CD4-positive, alpha-beta T cell treated with Interferon alpha-2 for 1 hour (primary cell): ENCODE data around the gene HOXB9.

Source experiments
- DNase-seq, 2 donors: peaks; one replicate each; pipeline ENCODE4 v3.0.0-alpha.2; 2020 to 2022

The HOXB9 gene

DNA sequence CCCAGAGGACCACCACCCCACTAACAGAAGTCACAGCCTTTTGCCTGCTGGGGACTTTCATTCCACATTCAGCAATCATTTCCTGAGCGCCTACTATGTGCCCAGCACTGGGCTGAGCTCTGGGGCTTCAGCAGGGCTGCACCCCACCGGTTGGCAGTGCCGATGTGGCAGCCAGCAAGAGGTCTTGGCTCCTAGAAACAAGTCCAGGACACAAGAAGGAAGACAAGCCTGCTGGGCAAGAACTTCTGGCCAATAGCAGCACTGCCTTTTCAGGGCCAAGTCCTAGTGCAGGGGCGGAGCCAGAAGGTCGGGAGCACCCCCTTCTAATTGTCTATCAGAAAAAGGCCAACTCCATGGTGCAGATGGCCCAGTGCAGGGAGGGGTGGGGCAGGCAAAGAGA is 13.0 kb upstream of the HOXB9 start:
- DNase-seq, result no peak

DNA sequence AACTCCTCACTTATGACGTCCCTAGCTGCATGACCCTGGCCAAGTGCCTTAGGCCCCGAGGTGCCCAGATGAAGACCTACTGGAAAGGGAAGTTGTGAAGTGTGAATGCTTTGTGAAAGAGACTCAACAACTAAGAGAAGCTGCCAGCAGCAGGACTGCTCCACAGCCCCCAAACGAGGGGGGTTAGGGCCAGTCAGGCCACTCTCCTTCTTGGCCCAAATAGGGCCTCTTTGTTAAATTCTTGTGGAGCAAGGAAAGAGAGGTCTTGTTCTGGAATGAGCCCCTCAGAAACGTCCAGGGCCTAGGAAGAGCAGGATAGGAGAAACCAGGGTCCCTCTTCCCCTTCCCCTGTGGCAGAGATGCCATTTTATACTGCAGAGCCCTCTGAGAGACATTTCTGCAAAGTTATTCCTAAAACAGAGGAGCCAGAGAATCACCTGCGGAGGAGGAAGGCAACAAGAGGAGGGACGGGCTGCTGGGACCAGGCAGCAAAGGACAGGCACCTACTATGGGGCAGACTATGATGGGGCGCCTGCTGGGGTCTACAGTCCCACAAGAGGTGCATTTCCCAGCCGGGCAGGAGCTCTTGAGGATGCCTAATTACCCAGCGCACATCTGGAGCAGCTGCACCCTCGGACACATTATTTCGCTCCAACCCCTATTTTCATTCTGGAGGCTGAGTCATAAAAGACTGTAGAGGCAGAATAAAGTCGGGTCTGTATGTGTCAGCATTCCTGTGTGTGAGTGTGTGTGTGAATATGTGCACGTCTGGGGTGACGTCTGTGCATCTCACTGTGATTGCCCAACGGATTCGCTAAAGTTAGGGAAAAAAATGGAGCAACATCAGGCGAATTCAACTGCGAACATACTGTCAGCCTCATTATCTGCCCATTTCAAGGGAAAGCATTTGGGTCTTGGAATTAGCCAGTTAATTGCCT is 11.4 kb upstream of the HOXB9 start:
- DNase-seq, result no peak

DNA sequence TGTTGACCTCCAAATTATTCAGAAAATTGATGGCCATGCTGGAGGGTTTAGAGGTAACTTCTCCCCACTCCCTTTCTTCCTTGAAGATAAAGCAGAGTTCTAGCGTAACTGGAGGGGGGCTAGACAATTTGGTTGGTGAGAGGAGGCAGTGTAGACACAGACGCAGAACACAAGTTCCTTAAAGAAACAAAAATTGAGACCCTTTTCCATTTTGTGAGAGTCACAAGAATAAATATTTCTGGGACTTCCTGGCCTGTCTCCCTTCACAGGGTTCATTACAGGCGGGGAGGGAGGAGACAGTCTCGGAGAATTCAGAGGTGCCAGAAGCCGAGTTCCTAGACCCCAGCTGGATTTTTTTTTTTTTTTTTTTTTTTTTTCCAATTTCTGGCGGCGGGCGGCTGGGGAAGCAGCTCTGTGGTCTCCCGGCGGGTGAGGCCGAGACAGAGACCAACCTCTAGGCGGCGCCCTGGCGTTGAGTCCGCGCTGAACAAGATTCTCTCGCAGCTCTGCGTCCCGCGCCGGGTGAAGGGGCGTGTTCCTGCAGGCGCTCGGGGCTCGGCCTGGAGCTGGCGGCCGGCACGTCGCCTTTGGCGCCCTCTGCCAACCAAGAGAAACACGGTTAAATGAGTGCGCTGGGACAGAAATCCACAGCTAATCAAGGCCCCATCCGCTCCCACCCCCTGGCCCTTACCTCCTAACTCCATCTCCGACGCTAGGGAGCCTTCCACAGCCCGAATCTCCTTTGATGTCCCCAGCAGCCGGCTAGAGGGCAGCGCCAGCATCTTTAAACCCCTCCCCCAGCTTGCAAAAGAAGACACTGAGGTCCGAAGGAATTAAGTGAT is 10.2 kb upstream of the HOXB9 start:
- peak; percentile 40 to 69 for DNase-seq

DNA sequence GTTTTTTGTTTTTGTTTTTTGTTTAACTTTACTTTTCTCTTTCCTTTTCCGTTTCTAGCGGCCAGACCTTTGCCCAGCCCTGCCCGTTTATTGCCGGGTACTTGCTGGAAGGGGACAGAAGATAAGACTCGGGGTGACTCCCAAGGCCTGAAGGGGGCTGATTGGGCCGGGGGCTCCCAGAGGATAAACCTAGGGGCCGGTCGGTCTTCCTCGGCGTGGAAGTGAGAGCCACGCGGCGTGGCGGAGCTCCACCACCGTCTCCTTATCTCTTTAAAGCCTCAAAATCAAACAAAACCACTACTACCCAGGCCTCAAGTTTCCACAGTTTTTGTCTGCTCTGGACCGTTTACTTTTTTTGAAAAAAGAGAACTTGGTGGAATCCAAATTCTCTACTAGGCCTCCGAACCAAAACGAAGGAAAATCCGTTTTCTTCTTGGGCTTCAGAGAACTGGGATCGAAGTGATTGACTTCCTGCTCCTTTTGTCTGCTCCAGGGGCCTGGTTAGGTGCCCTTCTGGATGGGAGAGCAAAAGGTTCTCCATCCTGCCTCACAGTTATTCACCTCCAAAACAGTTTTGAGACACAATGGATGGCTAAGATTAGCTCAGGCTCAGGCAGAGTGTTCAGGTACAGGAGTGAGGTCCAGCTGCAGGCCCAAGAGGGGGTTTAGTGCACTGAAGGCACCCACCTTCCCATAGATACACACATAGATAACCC is 8.5 kb upstream of the HOXB9 start:
- no peak for DNase-seq

DNA sequence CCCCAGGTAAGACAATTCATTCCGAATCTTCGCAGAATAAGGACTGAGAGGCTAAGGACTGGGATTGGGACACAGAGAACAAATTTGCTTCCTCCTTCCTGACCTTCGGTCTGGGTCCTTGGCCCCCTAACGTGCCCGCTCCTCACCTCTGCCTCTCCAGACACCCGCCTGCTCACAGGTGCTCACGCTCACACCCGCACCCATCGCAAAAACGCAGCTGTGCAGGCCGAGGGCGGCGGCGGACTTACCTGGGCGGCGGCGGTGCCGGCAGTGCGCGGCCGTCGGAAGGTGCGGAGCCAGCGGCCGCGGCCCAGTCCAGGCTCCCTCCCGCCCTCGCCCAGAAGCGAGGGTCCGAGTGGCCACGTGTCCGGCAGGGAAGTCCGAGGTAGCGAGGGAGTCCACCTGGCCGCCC is 7.1 kb upstream of the HOXB9 start:
- no peak for DNase-seq

DNA sequence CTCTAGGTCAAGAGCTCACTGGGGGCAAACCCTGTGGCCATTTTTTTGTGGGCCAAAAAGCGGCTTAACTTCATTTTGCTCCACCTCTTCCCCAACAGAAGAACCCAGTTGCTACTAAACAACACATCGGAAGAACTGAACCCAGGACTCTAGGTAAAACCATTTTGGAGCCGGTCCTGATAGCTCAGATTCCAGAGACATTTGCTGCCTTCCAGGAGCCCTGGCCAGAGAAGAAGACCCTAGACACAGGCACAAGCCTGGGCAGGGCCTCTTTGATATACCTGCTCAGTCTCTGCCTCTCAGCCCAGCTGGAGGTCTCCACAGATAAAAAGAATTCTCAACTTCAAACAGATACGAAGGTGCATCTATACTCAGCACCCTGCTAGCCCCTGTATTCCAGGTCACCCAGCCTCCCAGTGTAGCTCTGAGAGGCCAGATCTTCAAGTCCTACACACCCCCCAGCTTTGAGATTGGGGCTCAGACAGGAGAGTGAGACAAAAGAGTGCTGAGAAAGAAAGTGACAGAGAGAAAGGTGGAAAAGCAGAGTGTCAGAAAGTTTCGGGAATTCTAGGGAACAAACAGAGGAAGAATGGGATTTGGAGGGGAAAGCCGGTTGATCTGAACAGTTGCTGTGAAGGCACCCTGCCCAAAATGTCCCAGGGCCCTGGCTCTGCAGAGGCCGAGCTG is 6.6 kb upstream of the HOXB9 start:
- no peak for DNase-seq

DNA sequence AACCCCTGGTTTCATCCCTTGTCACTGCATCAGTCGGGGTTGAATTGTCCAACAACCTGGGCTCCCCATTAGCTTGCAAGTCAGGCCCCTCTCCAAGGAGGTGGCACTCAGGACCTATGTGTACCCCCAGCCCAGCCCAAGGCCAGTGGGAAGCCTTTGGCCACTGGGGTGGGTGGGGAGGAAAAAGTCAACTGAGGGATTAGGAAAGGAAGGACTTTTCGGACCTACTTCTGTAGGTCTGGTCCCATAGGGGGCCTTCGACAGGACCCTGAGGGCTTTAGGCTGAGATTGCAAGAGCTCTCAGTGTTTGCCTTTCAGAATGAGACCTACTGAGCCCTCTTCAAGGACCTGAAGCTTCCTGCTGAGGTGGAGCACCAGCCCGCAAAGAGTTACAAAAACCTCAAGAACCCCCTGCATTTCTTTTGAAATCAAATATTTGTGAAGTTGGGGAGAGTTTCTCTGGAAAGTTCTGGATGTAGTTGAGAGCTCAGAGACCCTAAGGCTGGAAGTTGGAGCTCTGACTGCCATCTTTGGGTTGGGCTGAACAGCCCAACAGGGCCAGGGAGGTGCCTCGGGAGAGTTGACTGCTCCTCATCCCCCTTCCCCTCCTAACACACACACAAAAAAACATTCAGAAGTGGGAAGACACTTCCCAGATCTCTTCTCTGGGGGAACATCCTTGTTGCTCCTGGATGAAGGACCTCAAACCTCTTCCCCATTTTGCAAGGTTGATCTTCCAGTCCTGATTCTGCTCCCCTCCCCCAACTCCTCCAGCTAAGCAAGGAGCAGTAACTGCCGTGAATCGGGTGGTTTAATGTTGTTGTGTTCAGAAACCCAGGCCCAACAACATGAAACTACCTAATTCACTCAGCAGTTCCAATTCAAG is 5.8 kb upstream of the HOXB9 start:
- no peak for DNase-seq

DNA sequence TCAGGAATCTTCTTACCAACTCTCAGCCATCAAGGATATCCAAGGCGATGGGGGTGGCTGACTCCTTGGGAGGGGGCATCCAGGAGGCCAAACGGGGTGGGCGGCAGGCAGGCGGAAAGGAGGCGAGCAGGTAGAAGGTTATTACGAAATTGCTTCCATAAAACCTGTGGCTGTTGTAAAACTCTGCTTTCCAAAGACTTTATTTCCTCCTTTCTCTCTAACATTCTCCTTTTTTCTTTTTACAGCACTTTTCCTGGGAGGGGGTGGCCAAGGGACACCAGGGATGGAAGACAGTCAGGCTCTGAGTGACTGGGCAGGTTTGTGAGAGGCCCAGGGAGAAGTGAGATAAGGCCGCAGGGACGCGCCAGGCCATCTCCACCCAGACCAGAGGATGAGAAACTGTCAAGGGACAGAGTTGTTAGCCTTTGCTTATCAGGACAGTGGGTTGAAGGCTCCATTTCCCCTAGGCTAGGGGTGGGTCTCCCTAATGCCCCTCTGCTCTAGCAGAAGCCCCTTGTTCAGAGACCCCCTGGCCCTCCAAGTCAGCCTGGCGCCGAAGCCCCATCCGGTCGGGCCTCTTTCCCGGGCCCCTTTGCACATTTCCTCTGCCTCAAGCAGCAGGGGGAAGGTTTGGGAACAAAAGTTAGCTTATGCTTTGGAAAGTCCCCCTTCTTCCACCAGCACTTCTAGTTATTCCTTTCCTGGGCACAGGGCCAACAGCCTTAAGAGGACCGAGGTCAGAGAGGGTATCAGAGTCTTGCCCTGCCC is 5.0 kb upstream of the HOXB9 start:
- DNase-seq, result no peak

DNA sequence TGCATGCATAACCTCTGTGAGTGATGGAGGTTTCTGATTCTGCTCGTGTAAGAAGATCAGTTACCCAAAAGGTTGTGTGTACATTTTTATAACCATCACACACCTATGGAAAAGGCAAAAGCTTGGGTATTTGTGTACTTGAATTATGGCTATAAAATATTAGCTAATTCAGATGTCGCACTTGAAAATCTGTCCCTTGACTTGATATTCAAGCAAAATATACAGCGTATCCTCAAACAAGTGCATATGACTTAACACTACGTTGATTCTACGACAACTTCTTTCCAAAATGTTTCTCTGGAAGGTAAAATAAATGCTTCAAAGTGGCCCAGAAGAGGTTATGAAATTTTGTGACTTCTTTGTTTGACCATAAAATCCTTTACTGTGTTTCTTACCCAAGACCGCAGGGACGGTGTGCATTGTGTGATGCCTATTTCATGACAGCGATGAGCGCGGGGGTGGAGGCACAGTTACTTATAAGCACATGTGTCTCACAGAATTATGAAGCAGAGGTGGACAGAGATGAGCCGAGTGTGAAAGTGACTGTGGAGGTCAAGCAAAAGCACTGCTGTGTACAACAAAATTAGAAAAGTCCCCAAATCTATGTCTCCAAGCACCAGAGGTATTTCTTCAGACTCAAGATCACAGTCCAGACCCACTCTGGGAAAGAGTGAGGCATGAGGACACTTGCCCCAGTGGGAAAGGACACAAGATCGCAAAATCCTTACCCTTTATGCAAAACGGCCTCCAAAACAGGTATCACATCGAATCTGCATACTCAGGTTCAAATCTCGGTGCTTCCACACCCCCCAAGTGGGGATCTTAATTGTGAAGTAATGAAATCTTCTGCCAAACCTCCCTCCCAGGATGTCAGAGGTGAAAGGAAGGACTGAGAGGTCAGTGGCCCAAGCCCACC is 4.1 kb upstream of the HOXB9 start:
- no peak for DNase-seq

DNA sequence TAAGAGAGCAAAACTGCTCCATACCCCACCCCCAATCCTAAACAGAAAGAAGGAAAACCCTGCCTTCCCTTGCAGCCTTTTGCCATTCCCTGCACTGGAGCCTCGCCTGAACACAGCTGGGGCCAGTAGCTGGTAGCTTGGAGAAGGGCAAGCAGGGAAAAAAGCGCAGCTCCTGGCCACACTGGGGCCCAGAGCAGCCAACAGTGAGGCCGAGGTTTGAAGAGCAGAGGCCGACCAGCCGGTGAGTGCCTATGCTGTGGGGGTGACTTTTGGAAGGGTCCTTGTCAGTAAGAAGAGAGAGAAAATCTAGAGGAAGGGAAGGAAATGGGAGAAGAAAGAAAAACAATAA is 3.2 kb upstream of the HOXB9 start:
- no peak for DNase-seq

DNA sequence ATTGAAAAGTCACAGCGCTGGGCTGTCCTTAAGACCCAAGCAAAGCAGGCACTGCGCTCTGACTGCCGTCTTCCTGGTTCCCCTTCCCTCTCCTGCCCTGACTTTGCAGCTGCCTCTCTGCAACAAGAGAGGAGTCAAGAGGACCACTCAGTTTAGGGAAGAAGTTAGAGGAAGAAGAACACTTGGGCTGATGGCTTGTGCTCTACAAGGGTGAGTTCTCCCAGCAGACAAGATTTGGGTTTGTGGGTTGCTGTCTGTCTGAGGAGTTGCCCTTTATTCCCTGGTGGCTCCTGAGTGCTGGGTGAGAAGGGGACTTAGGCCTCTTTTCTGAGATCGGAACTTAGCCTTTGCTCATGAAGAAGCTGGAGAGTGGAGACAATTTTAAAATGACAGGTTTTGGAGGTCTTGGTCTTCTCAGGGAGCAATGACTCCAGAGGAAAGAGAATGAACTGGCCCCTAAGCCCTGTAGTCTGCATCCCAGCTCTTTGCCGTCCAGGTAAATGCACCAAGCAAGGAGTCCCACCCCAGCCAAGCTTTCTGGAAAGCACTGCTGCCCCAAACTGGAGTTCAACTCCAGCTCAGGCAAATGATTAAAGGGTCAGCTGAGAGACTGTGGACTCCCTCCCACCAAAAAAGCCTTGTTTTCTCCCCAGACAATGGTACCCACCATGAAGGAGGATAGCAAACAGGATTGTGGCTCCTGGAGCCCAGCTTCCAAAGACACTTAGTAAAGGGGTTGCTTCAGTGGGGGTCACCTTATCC is 2.7 kb upstream of the HOXB9 start:
- no peak for DNase-seq

DNA sequence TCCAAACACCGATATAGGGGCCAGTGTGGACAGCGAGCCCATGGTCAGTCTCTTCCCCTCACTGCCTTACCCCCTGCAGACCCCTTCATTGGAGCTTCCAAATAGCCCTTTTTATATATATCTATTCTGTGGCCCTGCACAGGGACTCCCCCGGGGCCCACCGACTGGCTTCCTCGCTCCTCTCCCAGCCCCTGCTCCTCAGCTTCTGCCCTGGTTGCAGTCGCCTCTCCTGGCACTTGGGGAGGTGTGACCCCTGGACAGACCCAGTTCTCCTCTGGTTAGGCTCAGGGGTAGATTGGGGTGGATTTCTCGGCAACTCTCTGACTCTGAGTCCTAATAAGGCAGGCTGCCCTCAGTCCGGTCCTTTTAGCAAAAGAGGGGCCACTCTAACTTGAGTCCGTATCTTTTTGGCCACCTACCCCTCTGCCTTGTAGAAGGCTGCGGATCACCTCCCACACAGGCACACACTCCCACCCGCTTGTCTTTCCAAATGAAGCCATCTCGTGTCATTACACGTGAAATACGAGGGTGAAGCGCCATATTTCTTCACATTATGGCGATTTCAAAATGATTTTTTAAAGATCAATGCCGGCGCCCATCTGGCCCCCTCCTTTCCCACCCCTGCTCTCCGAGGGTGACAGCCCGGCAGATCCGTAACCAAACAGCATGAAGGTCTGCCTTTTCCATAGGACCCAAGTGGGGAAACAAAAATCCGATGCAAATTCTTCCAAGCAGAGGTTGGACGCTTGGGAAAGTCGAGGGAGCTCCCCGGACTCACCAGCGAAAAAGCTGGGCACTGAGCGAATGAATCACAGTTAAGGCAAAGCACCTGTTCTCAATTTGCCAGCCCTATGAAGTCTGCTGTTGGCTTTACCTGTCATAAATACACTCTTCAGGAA is 1.7 kb upstream of the HOXB9 start:
- DNase-seq, result no peak

DNA sequence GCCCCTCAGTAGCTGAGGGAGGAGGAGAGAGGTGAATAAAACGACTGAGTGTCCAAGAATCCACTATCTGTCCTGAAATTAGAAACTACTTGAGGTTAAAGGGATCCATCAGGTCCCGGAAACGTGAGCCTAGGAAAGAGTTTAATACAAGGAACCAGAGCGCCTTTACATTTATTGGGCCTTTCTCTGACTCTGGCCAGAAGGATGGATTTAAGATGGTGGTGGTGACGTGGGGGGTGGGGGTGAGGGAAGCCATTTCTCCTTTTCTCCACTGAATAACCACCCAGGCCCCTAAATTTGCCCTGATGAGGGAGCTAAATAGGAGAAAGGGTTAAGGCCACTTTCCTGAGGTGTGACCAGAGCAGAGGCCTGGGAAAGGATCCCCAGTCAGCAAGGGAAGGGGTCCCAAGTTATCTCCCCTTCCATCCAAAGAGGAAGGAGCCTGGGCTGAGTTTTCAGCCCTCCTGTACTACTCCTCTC is 1.0 kb upstream of the HOXB9 start:
- no peak for DNase-seq

DNA sequence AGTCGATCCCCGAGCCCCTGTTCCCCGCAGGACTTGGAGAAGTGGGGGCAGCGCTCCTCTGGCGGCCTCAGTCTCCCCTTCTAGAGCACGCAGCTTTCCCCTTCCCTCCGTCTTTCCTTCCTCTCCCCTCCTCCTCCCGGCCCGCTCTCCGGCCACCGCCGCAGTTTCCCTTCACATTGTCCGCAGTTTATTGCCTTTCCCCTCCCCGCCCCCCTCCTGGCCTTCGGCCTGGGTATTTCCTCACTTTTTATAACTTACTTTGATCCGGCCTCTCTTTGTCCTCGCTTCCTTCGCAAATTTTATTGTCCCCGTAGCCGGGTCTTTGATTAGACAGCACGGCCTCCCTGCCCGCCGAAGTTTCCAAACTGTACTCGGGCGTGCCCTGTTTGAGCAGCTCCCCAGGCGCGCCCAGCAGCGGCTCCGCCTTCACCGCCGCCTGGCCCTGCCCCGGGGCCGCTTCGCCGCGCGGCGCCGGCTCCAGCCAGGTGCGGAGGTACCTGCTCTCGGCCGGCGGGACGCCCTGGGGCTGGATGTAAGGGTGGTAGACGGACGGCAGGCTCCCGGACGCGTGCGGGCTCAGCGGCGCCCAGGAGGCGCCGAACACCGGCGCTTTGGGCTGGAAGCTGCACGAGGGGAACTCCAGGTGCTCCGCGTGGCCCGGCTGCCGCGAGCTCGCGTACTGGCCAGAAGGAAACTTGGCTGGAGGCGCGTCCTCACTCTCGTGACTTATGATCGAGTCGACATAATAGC is 488 bp downstream of the HOXB9 start:
- DNase-seq, result peak in 1 of 2 donors; percentile 42

DNA sequence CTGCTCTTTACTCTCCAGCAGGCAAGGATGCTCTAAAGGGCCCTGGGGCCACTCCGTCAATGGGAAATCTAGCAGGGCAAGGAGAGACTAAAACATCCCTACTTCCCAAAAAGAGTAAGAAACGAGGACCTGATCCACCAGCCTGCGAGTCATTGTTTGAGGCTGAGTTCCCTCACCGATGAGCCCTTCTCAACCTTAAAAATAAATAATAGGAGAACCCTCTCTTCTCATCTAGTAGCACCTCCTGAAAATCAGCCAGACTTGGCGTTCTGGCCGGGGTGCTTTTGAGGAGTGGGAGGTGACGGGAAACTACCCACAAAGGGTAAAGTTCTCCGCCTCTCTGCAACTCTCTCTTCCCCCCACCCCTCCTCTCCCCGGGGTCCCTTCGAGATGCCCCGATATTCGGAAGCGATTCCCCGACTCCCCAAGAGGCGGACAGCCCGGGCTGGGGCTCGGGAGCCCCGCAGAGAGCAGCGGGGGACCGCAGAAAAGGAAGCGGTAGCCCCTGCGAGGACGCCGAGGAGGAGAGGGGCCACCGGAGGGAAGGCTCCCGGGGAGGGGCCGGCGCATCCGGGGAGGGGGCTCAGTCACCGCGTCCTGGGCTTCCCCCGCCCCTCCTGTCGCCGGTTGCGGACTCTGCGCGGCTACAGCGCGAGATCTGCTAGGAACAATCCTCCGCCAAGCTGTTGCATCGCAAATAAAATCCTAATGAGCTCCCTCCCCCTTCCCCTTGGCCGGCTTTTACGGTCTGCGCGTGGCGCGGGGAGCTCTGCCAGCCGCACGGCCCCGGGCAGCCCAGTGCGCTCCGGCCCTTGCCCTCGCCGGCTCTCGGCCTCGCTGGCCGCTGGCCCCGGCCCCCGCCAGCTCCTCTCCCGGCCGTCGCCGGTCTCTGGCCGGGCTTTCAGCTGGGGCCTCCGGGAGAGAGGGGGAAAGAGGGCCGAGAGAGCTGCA is 1.3 kb downstream of the HOXB9 start:
- no peak for DNase-seq

DNA sequence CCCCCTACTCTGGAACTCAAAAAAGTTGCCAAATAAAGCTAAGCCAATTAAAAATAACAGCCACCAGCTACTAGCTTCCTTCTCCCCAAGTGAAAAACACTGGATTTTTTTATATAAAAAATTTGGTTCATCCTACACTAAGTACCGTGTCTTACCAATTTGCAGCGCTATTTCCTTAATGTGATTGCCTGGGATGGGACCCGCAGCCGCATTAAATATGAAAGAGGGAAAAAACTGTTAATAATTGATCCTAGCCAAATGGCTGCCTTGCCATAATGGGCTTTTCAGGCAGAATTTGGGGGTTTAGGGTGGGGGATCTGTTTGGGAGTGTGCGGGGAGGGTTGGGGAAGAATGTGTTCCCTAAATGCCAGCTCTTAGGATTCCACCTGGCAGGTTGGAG is 2.0 kb downstream of the HOXB9 start:
- DNase-seq, result no peak
